Thyroid gland (tissue), 4 donors: ENCODE data around the gene P2RX3.

Source experiments
- POLR2A ChIP-seq, 2 donors: fragments of 450-650 bp; IDR thresholded peaks; one replicate each; pipeline ENCODE4 v1.6.1; 2017; ENCODE audit warnings: antibody characterized with exemption in 2 of 2, mild to moderate bottlenecking in 2 of 2, moderate library complexity in 1 of 2
- TF ChIP-seq, protein P1 (sequence below), 6 experiments: fragments of 200-600 bp in 3 of 6; fragments of 450-650 bp in 3 of 6; sonication (generic) in 3 of 6; IDR thresholded peaks; one replicate each; pipeline ENCODE4 v1.5.1; 2016 to 2019; ENCODE audit warnings: antibody characterized with exemption in 6 of 6, mild to moderate bottlenecking in 2 of 6, inconsistent platforms in 1 of 6, moderate library complexity in 1 of 6

DNA sequence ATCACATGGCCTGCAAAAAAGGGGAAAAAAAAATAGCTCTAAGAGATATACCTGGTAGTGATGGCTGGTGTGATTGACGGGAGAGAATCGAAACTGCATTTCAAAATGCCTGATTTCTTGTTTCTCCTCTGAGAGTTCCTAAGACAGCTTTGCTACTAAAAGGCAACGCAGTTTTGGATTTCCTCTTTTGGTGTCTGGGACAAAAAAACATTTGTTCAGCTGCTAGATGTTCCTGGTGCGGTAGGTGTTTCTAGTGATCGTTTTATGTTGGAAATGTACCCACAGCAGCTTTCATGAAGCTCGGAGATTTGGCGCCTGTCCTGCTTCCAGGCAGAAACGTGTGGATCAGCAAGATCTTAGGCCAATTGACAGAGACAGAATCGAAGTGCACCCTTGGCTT is 18.1 kb downstream of the P2RX3 start:
- no peak for TF ChIP-seq POLR2A (IDR thresholded peaks at IDR 0.05)
- TF ChIP-seq, protein P1, sequence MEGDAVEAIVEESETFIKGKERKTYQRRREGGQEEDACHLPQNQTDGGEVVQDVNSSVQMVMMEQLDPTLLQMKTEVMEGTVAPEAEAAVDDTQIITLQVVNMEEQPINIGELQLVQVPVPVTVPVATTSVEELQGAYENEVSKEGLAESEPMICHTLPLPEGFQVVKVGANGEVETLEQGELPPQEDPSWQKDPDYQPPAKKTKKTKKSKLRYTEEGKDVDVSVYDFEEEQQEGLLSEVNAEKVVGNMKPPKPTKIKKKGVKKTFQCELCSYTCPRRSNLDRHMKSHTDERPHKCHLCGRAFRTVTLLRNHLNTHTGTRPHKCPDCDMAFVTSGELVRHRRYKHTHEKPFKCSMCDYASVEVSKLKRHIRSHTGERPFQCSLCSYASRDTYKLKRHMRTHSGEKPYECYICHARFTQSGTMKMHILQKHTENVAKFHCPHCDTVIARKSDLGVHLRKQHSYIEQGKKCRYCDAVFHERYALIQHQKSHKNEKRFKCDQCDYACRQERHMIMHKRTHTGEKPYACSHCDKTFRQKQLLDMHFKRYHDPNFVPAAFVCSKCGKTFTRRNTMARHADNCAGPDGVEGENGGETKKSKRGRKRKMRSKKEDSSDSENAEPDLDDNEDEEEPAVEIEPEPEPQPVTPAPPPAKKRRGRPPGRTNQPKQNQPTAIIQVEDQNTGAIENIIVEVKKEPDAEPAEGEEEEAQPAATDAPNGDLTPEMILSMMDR (IDR thresholded peaks at IDR 0.05) = no peak
